Measurements from ENCODE around the gene SETD7. TPM values are rescaled to one million over a fixed set of nuclear protein-coding genes. Genes with fewer than 3 reads are reported as not detected.

The SETD7 gene
- total and polyA plus RNA-seq, 2 donors (not counting 3 experiments of a cell fraction or from before 2014, with no cell fraction given): 18.8 to 39.9 TPM

GRCh38 chr4:139535228-139535870 lies 20.7 kb downstream of the SETD7 start:
- ChIA-PET POLR2A (no interaction called here), CTCF (interaction anchor here (0.8 to 1.7 kb wide), 4 partner anchors 9 to 505 kb away, joined by 3 to 5 read pairs (median 4); no protein-coding TSS in a partner anchor)
- Histone ChIP-seq H3K4me2 (ENCODE audit: insufficient read depth, low read length) (no peak overlapping the region), H3K9me1 (replicated peaks; ENCODE audit: control insufficient read depth, extremely low read depth, insufficient read depth, low read length) (no peaks in the 10 kb centered on the region), H3K79me2 (ENCODE audit: control insufficient read depth, insufficient read depth, low read length) (peaks cover 21% of the 10 kb centered on the region), H3K36me3 (ENCODE audit: control insufficient read depth in 2 of 2, extremely low read depth in 1 of 2, insufficient read depth in 2 of 2, low read length in 2 of 2) (peaks cover 4 to 8% of the 10 kb centered on the region in 2 experiments), H3K9ac (replicated peaks; ENCODE audit: extremely low read depth, insufficient read depth, low read length) (no peak overlapping the region), H3K27ac (ENCODE audit: insufficient read depth, low read depth, low read length) (no peak overlapping the region), H3K4me3 (replicated peaks in 1 of 3; ENCODE audit: insufficient read depth in 1 of 3, low read depth in 1 of 3, low read length in 3 of 3) (no peak overlapping the region), H2AFZ (ENCODE audit: low read depth, low read length) (no peak overlapping the region), H3K4me1 (ENCODE audit: control insufficient read depth, extremely low read depth, insufficient read depth, low read length) (no peaks in the 10 kb centered on the region), H3K9me3 (replicated peaks; ENCODE audit: control insufficient read depth, insufficient read depth, low read length) (no peaks in the 10 kb centered on the region), H4K20me1 (replicated peaks; ENCODE audit: control insufficient read depth, extremely low read depth, insufficient read depth, low read length) (peaks cover 2% of the 10 kb centered on the region), H3K27me3 (ENCODE audit: control insufficient read depth in 2 of 2, insufficient read depth in 2 of 2, low read length in 2 of 2) (no peaks in the 10 kb centered on the region)
- DNase-seq (ENCODE audit: low read depth, low spot score): no peak
- BruUV-seq (replicated peaks): no TSS peak
- FAIRE-seq: no peak
- dilution Hi-C loops (cut with MboI; ENCODE audit: extremely low pct_ligation_motif_present, low sequenced_read_pairs): no loop called here
- intact Hi-C loops (cut with micrococcal nuclease): no loop called here
- no peak for TF ChIP-seq CTCF (IDR thresholded peaks at IDR 0.05; ENCODE audit: extremely low read depth in 1 of 2, insufficient read depth in 1 of 2, low read depth in 1 of 2, low read length in 2 of 2)
- TF ChIP-seq POLR2A (IDR thresholded peaks at IDR 0.05; ENCODE audit: low read depth, low read length): no peak
- no peak for TF ChIP-seq FOS (IDR thresholded peaks at IDR 0.05; ENCODE audit: borderline replicate concordance, insufficient read depth, low read length)
- no peak for TF ChIP-seq MYC (IDR thresholded peaks at IDR 0.05; ENCODE audit: low read depth, low read length)
- no peak for TF ChIP-seq POLR2AphosphoS5 (IDR thresholded peaks at IDR 0.05; ENCODE audit: insufficient read depth, low read depth, low read length)
- no peak for TF ChIP-seq MAX (IDR thresholded peaks at IDR 0.05; ENCODE audit: insufficient read depth, insufficient read length)
- TF ChIP-seq GATA2 (IDR thresholded peaks at IDR 0.05; ENCODE audit: insufficient read depth, insufficient read length, low read depth, low read length): no peak
- TF ChIP-seq JUN (IDR thresholded peaks at IDR 0.05; ENCODE audit: borderline replicate concordance, insufficient read depth, insufficient read length, low read depth): no peak
- TF ChIP-seq EZH2 (IDR thresholded peaks at IDR 0.05; ENCODE audit: borderline replicate concordance, low read depth, low read length, severe bottlenecking): no peak

All from endothelial cell of umbilical vein (primary cell).